Hepatocyte (in vitro differentiated cells): ENCODE results near the gene RIPOR2. TPM values are rescaled to one million over a fixed set of nuclear protein-coding genes. Genes with fewer than 3 reads are reported as not detected.

Source experiments
- DNase-seq: peaks from one replicate; pipeline ENCODE4 v3.0.0-alpha.2; 2016; ENCODE audit warnings: low spot score
- H2AFZ ChIP-seq: fragments of 200-600 bp; sonication (generic); 2 replicates; pipeline ENCODE4 v1.6.0; 2016; ENCODE audit warnings: antibody characterized with exemption, mild to moderate bottlenecking
- H3K27ac ChIP-seq: fragments of 200-600 bp; sonication (generic); 2 replicates; pipeline ENCODE4 v1.5.1; 2016; ENCODE audit warnings: mild to moderate bottlenecking
- H3K27me3 ChIP-seq: fragments of 200-600 bp; sonication (generic); 2 replicates; pipeline ENCODE4 v1.6.1; 2016
- H3K36me3 ChIP-seq: fragments of 200-600 bp; sonication (generic); replicated peaks from 2 replicates; pipeline ENCODE4 v1.5.1; 2016; ENCODE audit warnings: low read depth; ENCODE audit not compliant: insufficient read depth
- H3K4me1 ChIP-seq: fragments of 200-600 bp; sonication (generic); 2 replicates; pipeline ENCODE4 v1.5.1; 2016; ENCODE audit warnings: mild to moderate bottlenecking, moderate library complexity; ENCODE audit not compliant: insufficient read depth
- H3K4me2 ChIP-seq: fragments of 200-600 bp; sonication (generic); 2 replicates; pipeline ENCODE4 v1.6.0; 2016
- H3K4me3 ChIP-seq: fragments of 200-600 bp; sonication (generic); 2 replicates; pipeline ENCODE4 v1.5.1; 2016; ENCODE audit warnings: mild to moderate bottlenecking
- H3K79me2 ChIP-seq: fragments of 200-600 bp; sonication (generic); 2 replicates; pipeline ENCODE4 v1.6.0; 2017; ENCODE audit warnings: mild to moderate bottlenecking
- H3K9me2 ChIP-seq: fragments of 200-600 bp; sonication (generic); replicated peaks from 2 replicates; pipeline ENCODE4 v1.6.0; 2017; ENCODE audit warnings: mild to moderate bottlenecking; ENCODE audit not compliant: insufficient read depth
- H3K9me3 ChIP-seq: fragments of 200-600 bp; sonication (generic); 2 replicates; pipeline ENCODE4 v1.5.1; 2016; ENCODE audit warnings: low read depth, mild to moderate bottlenecking
- H4K20me1 ChIP-seq: fragments of 200-600 bp; sonication (generic); 2 replicates; pipeline ENCODE4 v1.6.0; 2016; ENCODE audit warnings: mild to moderate bottlenecking; ENCODE audit not compliant: insufficient read depth, poor library complexity, severe bottlenecking
- EZH2 ChIP-seq: fragments of 200-600 bp; sonication (generic); IDR thresholded peaks from 2 replicates; pipeline ENCODE4 v1.6.1; 2016; ENCODE audit warnings: antibody characterized with exemption, mild to moderate bottlenecking, borderline replicate concordance
- EZH2phosphoT487 ChIP-seq: fragments of 200-600 bp; sonication (generic); IDR thresholded peaks from one replicate; pipeline ENCODE4 v1.6.1; 2018; ENCODE audit warnings: antibody characterized with exemption, mild to moderate bottlenecking, low read depth, moderate library complexity; ENCODE audit not compliant: unreplicated experiment, severe bottlenecking
- WGBS: methylation state at CpG from one replicate; pipeline ENCODE4 v1.1.6; 2016; ENCODE audit warnings: low lambda C conversion rate; ENCODE audit errors: missing lambda C conversion rate; 5-methylcytosine and 5-hydroxymethylcytosine counted together
- polyA plus RNA-seq: library from polyadenylated mRNA; unstranded; fragments of >200 nt; fragmentation: Nextera tagmentation; extraction: Ambion mirVana; gene quantifications from 2 replicates; pipeline ENCODE4 v1.2.1, GENCODE V29; 2016
- total RNA-seq: library from RNA; depleted of rRNA; stranded (reverse); fragments of >200 nt; gene quantifications from 2 replicates; pipeline ENCODE4 v1.2.3, GENCODE V29; 2014
- TF ChIP-seq, protein P1 (sequence below): fragments of 200-600 bp; sonication (generic); IDR thresholded peaks from 2 replicates; pipeline ENCODE4 v1.5.1; 2016; ENCODE audit warnings: antibody characterized with exemption, mild to moderate bottlenecking; ENCODE audit not compliant: poor library complexity

RIPOR2 gene
- total and polyA plus RNA-seq, 2 experiments from 2014 or later = 11.8 to 17.3 TPM

DNA sequence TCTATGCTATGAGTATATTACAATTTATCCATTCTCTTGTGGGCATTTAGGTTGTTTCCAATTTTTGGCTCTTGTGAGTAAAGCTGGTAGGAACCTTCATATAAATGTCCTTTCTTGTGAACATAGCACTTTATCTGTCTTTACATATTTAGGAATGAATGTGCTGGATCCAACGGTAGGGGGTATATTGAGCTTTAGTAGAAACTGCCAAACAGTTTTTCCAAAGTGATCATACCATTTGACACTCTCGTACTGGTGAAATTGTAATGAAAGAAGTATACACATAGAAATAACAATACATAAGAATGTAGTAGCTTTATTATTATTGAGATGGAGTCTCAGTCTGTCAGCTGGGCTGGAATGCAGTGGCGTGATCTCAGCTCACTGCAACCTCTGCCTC is 106.1 kb downstream of the RIPOR2 start:
- Histone ChIP-seq H3K36me3 (no peaks in the 10 kb centered on the region), H3K4me3 (no peak overlapping the region), H3K9me3 (no peaks in the 10 kb centered on the region), H3K4me1 (no peaks in the 10 kb centered on the region), H2AFZ (no peak overlapping the region), H3K4me2 (no peak overlapping the region), H3K27me3 (no peaks in the 10 kb centered on the region), H4K20me1 (no peaks in the 10 kb centered on the region), H3K79me2 (no peaks in the 10 kb centered on the region), H3K9me2 (no peaks in the 10 kb centered on the region), H3K27ac (no peak overlapping the region)
- WGBS = 87% methylated on average over 3 of the region's 3 CpGs
- DNase-seq = no peak
- no peak for TF ChIP-seq EZH2
- TF ChIP-seq, protein P1, sequence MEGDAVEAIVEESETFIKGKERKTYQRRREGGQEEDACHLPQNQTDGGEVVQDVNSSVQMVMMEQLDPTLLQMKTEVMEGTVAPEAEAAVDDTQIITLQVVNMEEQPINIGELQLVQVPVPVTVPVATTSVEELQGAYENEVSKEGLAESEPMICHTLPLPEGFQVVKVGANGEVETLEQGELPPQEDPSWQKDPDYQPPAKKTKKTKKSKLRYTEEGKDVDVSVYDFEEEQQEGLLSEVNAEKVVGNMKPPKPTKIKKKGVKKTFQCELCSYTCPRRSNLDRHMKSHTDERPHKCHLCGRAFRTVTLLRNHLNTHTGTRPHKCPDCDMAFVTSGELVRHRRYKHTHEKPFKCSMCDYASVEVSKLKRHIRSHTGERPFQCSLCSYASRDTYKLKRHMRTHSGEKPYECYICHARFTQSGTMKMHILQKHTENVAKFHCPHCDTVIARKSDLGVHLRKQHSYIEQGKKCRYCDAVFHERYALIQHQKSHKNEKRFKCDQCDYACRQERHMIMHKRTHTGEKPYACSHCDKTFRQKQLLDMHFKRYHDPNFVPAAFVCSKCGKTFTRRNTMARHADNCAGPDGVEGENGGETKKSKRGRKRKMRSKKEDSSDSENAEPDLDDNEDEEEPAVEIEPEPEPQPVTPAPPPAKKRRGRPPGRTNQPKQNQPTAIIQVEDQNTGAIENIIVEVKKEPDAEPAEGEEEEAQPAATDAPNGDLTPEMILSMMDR = no peak
- no peak for TF ChIP-seq EZH2phosphoT487

DNA sequence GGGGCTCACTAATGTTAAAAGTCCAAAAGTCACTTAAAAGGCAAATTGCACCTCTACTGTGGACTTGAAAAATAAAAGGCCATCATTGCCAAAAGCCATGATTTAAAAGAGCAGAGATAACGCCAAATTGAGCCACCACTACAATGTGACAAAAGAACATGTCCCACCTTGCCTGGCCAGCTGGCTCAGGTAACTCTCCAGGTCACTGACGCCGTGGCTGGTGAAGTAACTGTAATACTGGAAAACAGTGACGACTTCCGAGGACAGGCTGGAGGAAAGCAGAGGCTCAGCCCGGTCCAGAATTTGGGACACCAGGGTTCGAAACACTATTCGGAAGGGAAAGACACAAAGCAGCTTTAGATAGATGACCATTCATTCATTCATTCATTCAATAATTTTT is 107.8 kb downstream of the RIPOR2 start:
- 80% methylated on average over 8 of the region's 8 CpGs for WGBS

DNA sequence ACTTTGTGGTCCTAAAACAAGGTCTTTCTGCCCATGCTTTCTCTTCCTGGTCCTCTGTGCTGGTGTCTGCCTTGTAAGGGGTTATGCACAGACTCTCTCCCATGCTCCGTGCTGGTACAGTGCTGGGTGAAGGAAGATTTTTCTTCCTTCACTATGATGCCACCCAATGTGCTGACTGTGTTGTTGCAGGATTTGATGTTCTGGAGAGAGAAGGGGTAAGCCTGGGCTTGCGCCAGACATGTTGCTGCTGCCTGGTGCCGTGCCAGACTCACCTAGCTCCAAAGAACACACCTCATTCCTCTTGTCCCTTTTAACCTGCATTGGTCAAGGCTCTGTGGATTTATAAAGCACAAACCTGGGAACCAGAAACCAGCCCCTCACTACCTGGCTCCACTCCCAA is 108.6 kb downstream of the RIPOR2 start:
- Histone ChIP-seq H4K20me1 (no peaks in the 10 kb centered on the region), H3K4me1 (no peaks in the 10 kb centered on the region), H3K4me2 (no peak overlapping the region), H3K79me2 (no peaks in the 10 kb centered on the region), H3K4me3 (no peak overlapping the region), H3K9me2 (no peaks in the 10 kb centered on the region), H3K27me3 (no peaks in the 10 kb centered on the region), H2AFZ (no peak overlapping the region), H3K9me3 (no peaks in the 10 kb centered on the region), H3K36me3 (no peaks in the 10 kb centered on the region), H3K27ac (no peak overlapping the region)
- no peak for DNase-seq
- no peak for TF ChIP-seq EZH2phosphoT487
- TF ChIP-seq, protein P1 = peak; percentile 9
- 89% methylated on average over 3 of the region's 3 CpGs for WGBS

More for the DNA sequence above, 107.8 kb downstream of the RIPOR2 start:
- Histone ChIP-seq H3K9me3 (no peaks in the 10 kb centered on the region), H4K20me1 (no peaks in the 10 kb centered on the region), H3K4me1 (no peaks in the 10 kb centered on the region), H3K4me3 (no peak overlapping the region), H3K9me2 (no peaks in the 10 kb centered on the region), H3K27ac (no peak overlapping the region), H3K27me3 (no peaks in the 10 kb centered on the region), H3K79me2 (no peaks in the 10 kb centered on the region), H2AFZ (no peak overlapping the region), H3K36me3 (no peaks in the 10 kb centered on the region), H3K4me2 (no peak overlapping the region)
- DNase-seq = no peak
- TF ChIP-seq EZH2 (no peak), EZH2phosphoT487 (no peak)
- TF ChIP-seq, protein P1 = no peak

DNA sequence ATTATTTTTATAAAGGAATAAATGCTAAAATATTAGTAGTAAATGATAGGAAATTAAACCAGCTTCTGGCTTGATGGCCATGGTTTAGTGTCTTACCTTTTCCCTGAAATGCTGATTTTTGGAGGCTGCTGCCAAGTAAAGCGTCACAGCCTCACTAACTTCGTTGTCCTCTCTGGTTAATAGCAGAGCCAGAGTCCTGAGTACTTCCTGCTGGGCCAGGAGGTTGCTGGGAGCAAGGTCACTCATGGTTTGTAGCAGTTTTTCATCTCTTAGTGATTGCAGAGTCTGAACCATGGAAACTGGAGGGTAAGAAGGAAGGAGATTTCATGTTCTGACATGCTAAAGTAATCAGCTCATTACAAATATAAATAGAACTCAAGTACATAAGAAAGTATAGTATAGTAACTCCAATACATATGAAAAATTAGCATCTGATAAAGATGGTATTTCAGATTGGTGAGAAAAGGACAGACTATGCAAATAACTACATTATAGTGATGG is 110.6 kb downstream of the RIPOR2 start:
- Histone ChIP-seq H3K79me2 (no peaks in the 10 kb centered on the region), H4K20me1 (no peaks in the 10 kb centered on the region), H3K4me3 (no peak overlapping the region), H3K36me3 (no peaks in the 10 kb centered on the region), H3K27ac (no peak overlapping the region), H3K9me2 (no peaks in the 10 kb centered on the region), H3K9me3 (no peaks in the 10 kb centered on the region), H3K4me2 (no peak overlapping the region), H3K4me1 (no peaks in the 10 kb centered on the region), H3K27me3 (no peaks in the 10 kb centered on the region), H2AFZ (no peak overlapping the region)
- no peak for DNase-seq
- 79% methylated on average over 2 of the region's 2 CpGs for WGBS
- TF ChIP-seq EZH2phosphoT487 = no peak
- TF ChIP-seq, protein P1 = no peak
- TF ChIP-seq EZH2 = no peak
